GM23248 (cell line): ENCODE measurements around the gene UPF2. TPM values are rescaled to one million over a fixed set of nuclear protein-coding genes. Genes with fewer than 3 reads are reported as not detected.
"Not testable (repeated sequence)": the region's sequence is repeated elsewhere in the genome, so short reads cannot be mapped to it uniquely, and the experiment has no call there.

ENCODE experiments used
- DNase-seq: peaks from one replicate; pipeline ENCODE4 v3.0.0-alpha.2; 2015
- H2AFZ ChIP-seq: fragments of 200-600 bp; sonication (generic); 2 replicates; pipeline ENCODE4 v1.6.1; 2016; ENCODE audit warnings: antibody characterized with exemption
- H3F3A ChIP-seq: fragments of 200-600 bp; sonication (generic); 2 replicates; pipeline ENCODE4 v1.6.1; 2016; ENCODE audit warnings: mild to moderate bottlenecking, antibody characterized with exemption, mixed run types; ENCODE audit not compliant: insufficient read depth
- H3K27ac ChIP-seq: fragments of 200-600 bp; sonication (generic); 2 replicates; pipeline ENCODE4 v1.5.1; 2016; ENCODE audit warnings: mild to moderate bottlenecking
- H3K27me3 ChIP-seq: fragments of 200-600 bp; sonication (generic); replicated peaks from 2 replicates; pipeline ENCODE4 v1.6.1; 2016; ENCODE audit warnings: mild to moderate bottlenecking; ENCODE audit not compliant: insufficient read depth
- H3K36me3 ChIP-seq: fragments of 200-600 bp; sonication (generic); 2 replicates; pipeline ENCODE4 v1.6.1; 2016; ENCODE audit warnings: low read depth, mild to moderate bottlenecking
- H3K4me1 ChIP-seq: fragments of 200-600 bp; sonication (generic); 2 replicates; pipeline ENCODE4 v1.6.1; 2016; ENCODE audit warnings: mild to moderate bottlenecking; ENCODE audit not compliant: insufficient read depth
- H3K4me2 ChIP-seq: fragments of 200-600 bp; sonication (generic); one replicate; pipeline ENCODE4 v1.6.1; 2016; ENCODE audit warnings: mild to moderate bottlenecking; ENCODE audit not compliant: unreplicated experiment
- H3K4me3 ChIP-seq: fragments of 200-600 bp; sonication (generic); 2 replicates; pipeline ENCODE4 v1.5.1; 2016; ENCODE audit warnings: mild to moderate bottlenecking
- H3K79me2 ChIP-seq: fragments of 200-600 bp; sonication (generic); 2 replicates; pipeline ENCODE4 v1.6.1; 2016; ENCODE audit warnings: mild to moderate bottlenecking; ENCODE audit not compliant: insufficient read depth
- H3K9ac ChIP-seq: fragments of 200-600 bp; sonication (generic); 2 replicates; pipeline ENCODE4 v1.6.1; 2016; ENCODE audit warnings: mild to moderate bottlenecking
- H3K9me2 ChIP-seq: fragments of 200-600 bp; sonication (generic); 2 replicates; pipeline ENCODE4 v1.6.1; 2016; ENCODE audit warnings: mixed run types, mild to moderate bottlenecking, moderate library complexity; ENCODE audit not compliant: insufficient read depth
- H3K9me3 ChIP-seq: fragments of 200-600 bp; sonication (generic); one replicate; pipeline ENCODE4 v1.6.1; 2017; ENCODE audit warnings: low read depth
- H4K20me1 ChIP-seq: fragments of 200-600 bp; sonication (generic); 2 replicates; pipeline ENCODE4 v1.6.0; 2016; ENCODE audit not compliant: insufficient read depth
- EZH2 ChIP-seq: fragments of 200-600 bp; sonication (generic); IDR thresholded peaks from 2 replicates; pipeline ENCODE4 v1.6.1; 2018; ENCODE audit warnings: antibody characterized with exemption, mild to moderate bottlenecking; ENCODE audit not compliant: insufficient read depth, poor library complexity, severe bottlenecking
- EZH2phosphoT487 ChIP-seq: fragments of 200-600 bp; sonication (generic); IDR thresholded peaks from 2 replicates; pipeline ENCODE4 v1.6.1; 2018; ENCODE audit warnings: antibody characterized with exemption, moderate library complexity, mild to moderate bottlenecking, low read depth; ENCODE audit not compliant: insufficient read depth
- WGBS, 2 experiments: methylation state at CpG; one replicate each; pipeline ENCODE4 v1.1.6; 2015 to 2017; ENCODE audit warnings: low lambda C conversion rate in 2 of 2, low coverage in 1 of 2; ENCODE audit errors: missing lambda C conversion rate in 2 of 2; 5-methylcytosine and 5-hydroxymethylcytosine counted together
- in situ Hi-C: fragments of 300-500 bp; cut with MboI; formaldehyde crosslinking; loops from 2 replicates; pipeline ENCODE4 v1.15.0; 2020
- polyA plus RNA-seq: library from polyadenylated mRNA; unstranded; fragments of >200 nt; fragmentation: Nextera tagmentation; extraction: Ambion mirVana; gene quantifications from 2 replicates; pipeline ENCODE4 v1.2.1, GENCODE V29; 2016
- total RNA-seq: library from RNA; depleted of rRNA; stranded (reverse); fragments of >200 nt; shearing (Covaris generic); gene quantifications from 2 replicates; pipeline ENCODE4 v1.2.3, GENCODE V29; 2014

The UPF2 gene
- total and polyA plus RNA-seq, 2 experiments from 2014 or later, result 12.7 to 14.1 TPM

GRCh38 chr10:11975795-11976194 lies 66.8 kb downstream of the UPF2 start:
- H3K27ac ChIP-seq, result no peak overlapping the region
- no peak overlapping the region for H3K9ac ChIP-seq
- H3K9me2 ChIP-seq, result no peaks in the 10 kb centered on the region
- no peaks in the 10 kb centered on the region for H3K27me3 ChIP-seq
- 87 to 89% methylated on average over 5 of the region's 5 CpGs for WGBS, 2 experiments
- no peak for DNase-seq
- in situ Hi-C loops, result no loop called here
- H3K4me2 ChIP-seq, result no peak overlapping the region
- H3K79me2 ChIP-seq, result no peaks in the 10 kb centered on the region
- no peaks in the 10 kb centered on the region for H4K20me1 ChIP-seq
- no peak overlapping the region for H3K4me3 ChIP-seq
- no peak overlapping the region for H2AFZ ChIP-seq
- H3K4me1 ChIP-seq, result no peaks in the 10 kb centered on the region
- no peaks in the 10 kb centered on the region for H3F3A ChIP-seq
- H3K9me3 ChIP-seq, result no peaks in the 10 kb centered on the region
- TF ChIP-seq EZH2, result no peak
- TF ChIP-seq EZH2phosphoT487, result no peak
- peaks cover 27% of the 10 kb centered on the region for H3K36me3 ChIP-seq

- H3K4me3 ChIP-seq, H3K27ac ChIP-seq, H3F3A ChIP-seq, DNase-seq, H3K4me2 ChIP-seq, H3K9me2 ChIP-seq, H3K79me2 ChIP-seq, H3K9ac ChIP-seq, H2AFZ ChIP-seq, H3K9me3 ChIP-seq, H3K27me3 ChIP-seq, H3K4me1 ChIP-seq, in situ Hi-C loops, H4K20me1 ChIP-seq: not testable (repeated sequence)
- peaks cover 22% of the 10 kb centered on the region; the same call in 1 of the 2 replicates for H3K36me3 ChIP-seq
- 97 to 98% methylated on average over 7 of the region's 7 CpGs for WGBS, 2 experiments
Observed at GRCh38 chr10:11972523-11972922, 70.1 kb downstream of the UPF2 start.

GRCh38 chr10:11962176-11962575 lies 80.4 kb downstream of the UPF2 start:
- DNase-seq, result no peak
- Histone ChIP-seq H3K27ac (no peak overlapping the region), H3K4me1 (no peaks in the 10 kb centered on the region), H3K9me2 (no peaks in the 10 kb centered on the region), H3K4me3 (no peak overlapping the region), H4K20me1 (no peaks in the 10 kb centered on the region), H3F3A (no peaks in the 10 kb centered on the region), H2AFZ (no peak overlapping the region), H3K9me3 (no peaks in the 10 kb centered on the region), H3K79me2 (no peaks in the 10 kb centered on the region), H3K4me2 (no peak overlapping the region), H3K27me3 (no peaks in the 10 kb centered on the region), H3K36me3 (peaks cover 49% of the 10 kb centered on the region), H3K9ac (no peak overlapping the region)
- 95 to 100% methylated on average over 2 of the region's 2 CpGs for WGBS, 2 experiments
- in situ Hi-C loops, result no loop called here
- TF ChIP-seq EZH2phosphoT487 (no peak), EZH2 (no peak)

GRCh38 chr10:11961771-11962170 lies 80.8 kb downstream of the UPF2 start:
- Histone ChIP-seq H3K4me1 (no peaks in the 10 kb centered on the region), H3K4me2 (no peak overlapping the region), H3F3A (no peaks in the 10 kb centered on the region), H3K9ac (no peak overlapping the region), H3K9me3 (no peaks in the 10 kb centered on the region), H3K79me2 (no peaks in the 10 kb centered on the region), H3K4me3 (no peak overlapping the region), H2AFZ (no peak overlapping the region), H4K20me1 (no peaks in the 10 kb centered on the region), H3K27ac (no peak overlapping the region), H3K9me2 (no peaks in the 10 kb centered on the region), H3K36me3 (peaks cover 46% of the 10 kb centered on the region), H3K27me3 (no peaks in the 10 kb centered on the region)
- 98% methylated on average over 4 of the region's 4 CpGs for WGBS, 2 experiments
- in situ Hi-C loops, result no loop called here
- no peak for TF ChIP-seq EZH2
- no peak for DNase-seq

GRCh38 chr10:11959966-11960365 lies 82.6 kb downstream of the UPF2 start:
- no peak overlapping the region for H3K9ac ChIP-seq
- H3K27me3 ChIP-seq, result no peaks in the 10 kb centered on the region
- H3F3A ChIP-seq, result no peaks in the 10 kb centered on the region
- no peak overlapping the region for H3K4me3 ChIP-seq
- peaks cover 52% of the 10 kb centered on the region for H3K36me3 ChIP-seq
- H3K27ac ChIP-seq, result no peak overlapping the region
- no peaks in the 10 kb centered on the region for H3K9me2 ChIP-seq
- no peak for TF ChIP-seq EZH2phosphoT487
- no peak for TF ChIP-seq EZH2
- H3K9me3 ChIP-seq, result no peaks in the 10 kb centered on the region
- H3K4me2 ChIP-seq, result no peak overlapping the region
- 98% methylated on average over 4 of the region's 4 CpGs for WGBS, 2 experiments
- H4K20me1 ChIP-seq, result no peaks in the 10 kb centered on the region
- in situ Hi-C loops, result no loop called here
- no peaks in the 10 kb centered on the region for H3K79me2 ChIP-seq
- no peak overlapping the region for H2AFZ ChIP-seq
- H3K4me1 ChIP-seq, result no peaks in the 10 kb centered on the region
- no peak for DNase-seq
